GM23338 (cell line): ENCODE results near the gene UNC80. TPM values are rescaled to one million over a fixed set of nuclear protein-coding genes. Genes with fewer than 3 reads are reported as not detected.

ENCODE experiments used
- ATAC-seq: fragments of 200-7000 bp; cut with Tn5 transposase; 3 replicates; pipeline ENCODE4 v1.9.1; 2020
- DNase-seq: peaks from one replicate; pipeline ENCODE4 v3.0.0-alpha.2; 2015; ENCODE audit warnings: low spot score
- H2AFZ ChIP-seq: fragments of 200-600 bp; sonication (generic); 2 replicates; pipeline ENCODE4 v1.8.0; 2016; ENCODE audit warnings: antibody characterized with exemption, mild to moderate bottlenecking, moderate library complexity
- H3F3A ChIP-seq: fragments of 200-600 bp; sonication (generic); replicated peaks from 2 replicates; pipeline ENCODE4 v1.8.0; 2017; ENCODE audit warnings: antibody characterized with exemption, mixed run types, low read depth
- H3K27ac ChIP-seq: fragments of 200-600 bp; sonication (generic); 2 replicates; pipeline ENCODE4 v1.6.1; 2016; ENCODE audit warnings: low read depth
- H3K27me3 ChIP-seq: fragments of 200-600 bp; sonication (generic); 2 replicates; pipeline ENCODE4 v1.8.0; 2016; ENCODE audit warnings: mild to moderate bottlenecking, mixed run types, moderate library complexity; ENCODE audit not compliant: insufficient read depth
- H3K36me3 ChIP-seq: fragments of 200-600 bp; sonication (generic); 2 replicates; pipeline ENCODE4 v1.8.0; 2016; ENCODE audit warnings: mild to moderate bottlenecking; ENCODE audit not compliant: insufficient read depth
- H3K4me1 ChIP-seq: fragments of 200-600 bp; sonication (generic); 2 replicates; pipeline ENCODE4 v1.8.0; 2016; ENCODE audit warnings: mild to moderate bottlenecking, moderate library complexity; ENCODE audit not compliant: insufficient read depth
- H3K4me2 ChIP-seq: fragments of 200-600 bp; sonication (generic); 2 replicates; pipeline ENCODE4 v1.7.1; 2017; ENCODE audit warnings: mixed run types
- H3K4me3 ChIP-seq: fragments of 200-600 bp; sonication (generic); 2 replicates; pipeline ENCODE4 v1.6.1; 2016; ENCODE audit warnings: mixed run types
- H3K79me2 ChIP-seq: fragments of 200-600 bp; sonication (generic); replicated peaks from 2 replicates; pipeline ENCODE4 v1.8.0; 2017; ENCODE audit warnings: mild to moderate bottlenecking; ENCODE audit not compliant: insufficient read depth
- H3K9me2 ChIP-seq: fragments of 200-600 bp; sonication (generic); 2 replicates; pipeline ENCODE4 v1.8.0; 2017; ENCODE audit not compliant: insufficient read depth
- H4K20me1 ChIP-seq: fragments of 200-600 bp; sonication (generic); replicated peaks from 2 replicates; pipeline ENCODE4 v1.8.0; 2017; ENCODE audit warnings: mild to moderate bottlenecking; ENCODE audit not compliant: insufficient read depth
- H3K27ac Mint-ChIP-seq: 2 replicates; pipeline ENCODE4 v1.8.0; 2020; ENCODE audit warnings: inconsistent platforms, mild to moderate bottlenecking, moderate library complexity, mixed read lengths
- H3K27me3 Mint-ChIP-seq: 3 replicates; pipeline ENCODE4 v1.8.0; 2022; ENCODE audit warnings: low read depth, mild to moderate bottlenecking, moderate library complexity, mixed read lengths, inconsistent platforms; ENCODE audit not compliant: insufficient read depth, poor library complexity
- H3K36me3 Mint-ChIP-seq: 3 replicates; pipeline ENCODE4 v1.8.0; 2021; ENCODE audit warnings: low read depth, mild to moderate bottlenecking, inconsistent platforms, moderate library complexity, mixed read lengths
- H3K4me1 Mint-ChIP-seq: 3 replicates; pipeline ENCODE4 v1.8.0; 2020; ENCODE audit warnings: mild to moderate bottlenecking, inconsistent platforms, mixed read lengths
- H3K4me3 Mint-ChIP-seq: 3 replicates; pipeline ENCODE4 v1.8.0; 2021; ENCODE audit warnings: moderate library complexity, mild to moderate bottlenecking, inconsistent platforms, mixed read lengths
- H3K9me3 Mint-ChIP-seq: 3 replicates; pipeline ENCODE4 v1.8.0; 2020; ENCODE audit warnings: moderate library complexity, mild to moderate bottlenecking, inconsistent platforms, mixed read lengths
- CREB1 ChIP-seq: fragments of 250-450 bp; sonication (Bioruptor Pico); IDR thresholded peaks from 2 replicates; pipeline ENCODE4 v1.5.0; 2020; ENCODE audit warnings: low read depth, mild to moderate bottlenecking, moderate library complexity
- EZH2 ChIP-seq: fragments of 200-600 bp; sonication (generic); IDR thresholded peaks from one replicate; pipeline ENCODE4 v1.8.0; 2017; ENCODE audit warnings: antibody characterized with exemption, mild to moderate bottlenecking, low read depth; ENCODE audit not compliant: unreplicated experiment
- EZH2phosphoT487 ChIP-seq: fragments of 200-600 bp; sonication (generic); IDR thresholded peaks from one replicate; pipeline ENCODE4 v1.8.1; 2018; ENCODE audit warnings: antibody characterized with exemption; ENCODE audit not compliant: unreplicated experiment
- NANOG ChIP-seq: IDR thresholded peaks from 2 replicates; pipeline ENCODE4 v1.6.1; 2016; ENCODE audit warnings: antibody characterized with exemption, borderline replicate concordance
- POLR2AphosphoS5 ChIP-seq: IDR thresholded peaks from 2 replicates; pipeline ENCODE4 v1.6.1; 2016; ENCODE audit warnings: antibody characterized with exemption, low read depth
- REST ChIP-seq: IDR thresholded peaks from one replicate; pipeline ENCODE4 v1.6.1; 2018; ENCODE audit warnings: antibody characterized with exemption; ENCODE audit not compliant: unreplicated experiment
- STAT1 ChIP-seq: IDR thresholded peaks from one replicate; pipeline ENCODE4 v1.6.1; 2016; ENCODE audit warnings: antibody characterized with exemption; ENCODE audit not compliant: unreplicated experiment
- ZNF331 ChIP-seq: fragments of 250-450 bp; sonication (Bioruptor Pico); IDR thresholded peaks from 2 replicates; pipeline ENCODE4 v1.5.0; 2020; ENCODE audit warnings: low read depth, mild to moderate bottlenecking, moderate library complexity
- ZNF462 ChIP-seq: fragments of 250-450 bp; sonication (Bioruptor Pico); IDR thresholded peaks from 2 replicates; pipeline ENCODE4 v1.5.0; 2020; ENCODE audit warnings: mild to moderate bottlenecking, moderate library complexity
- polyA plus RNA-seq: library from polyadenylated mRNA; unstranded; fragments of >200 nt; fragmentation: Nextera tagmentation; extraction: Ambion mirVana; gene quantifications from 2 replicates; pipeline ENCODE4 v1.2.1, GENCODE V29; 2016
- total RNA-seq: library from RNA; depleted of rRNA; stranded (reverse); fragments of >200 nt; shearing (Covaris generic); gene quantifications from 2 replicates; pipeline ENCODE4 v1.2.3, GENCODE V29; 2014
- TF ChIP-seq, protein P1 (sequence below): IDR thresholded peaks from 2 replicates; pipeline ENCODE4 v1.6.1; 2016; ENCODE audit warnings: antibody characterized with exemption

Gene UNC80
- total and polyA plus RNA-seq, 2 experiments from 2014 or later: 0.11 to 1.5 TPM

DNA sequence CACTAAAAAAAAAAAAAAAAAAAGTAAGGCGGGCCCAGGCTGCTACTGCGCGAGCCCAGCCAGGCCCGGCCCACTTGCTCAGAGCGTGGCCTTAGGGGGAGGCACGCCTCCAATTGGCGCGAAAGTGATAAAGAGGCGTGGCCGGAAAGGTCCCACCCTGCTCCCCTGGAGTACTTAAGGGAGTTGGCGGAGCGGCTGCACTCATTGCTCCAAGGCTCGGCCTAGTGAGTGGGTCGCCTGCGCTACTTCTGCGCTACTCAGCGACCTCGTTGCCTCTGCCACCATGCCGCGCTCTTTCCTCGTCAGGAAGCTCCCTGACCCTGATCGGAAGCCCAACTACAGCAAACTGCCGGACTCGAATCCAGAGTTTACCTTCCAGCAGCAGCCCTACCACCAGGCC is 36.9 kb downstream of the UNC80 start:
- Mint-ChIP-seq H3K4me1 (peaks cover 6% of the 10 kb centered on the region; the same call in 2 of the 3 replicates), H3K9me3 (no peaks in the 10 kb centered on the region), H3K27me3 (peaks cover 6% of the 10 kb centered on the region), H3K36me3 (no peaks in the 10 kb centered on the region), H3K27ac (no peak overlapping the region), H3K4me3 (no peak overlapping the region)
- Histone ChIP-seq H3K79me2 (no peaks in the 10 kb centered on the region), H3K27ac (no peak overlapping the region), H3K4me1 (peaks cover 8% of the 10 kb centered on the region), H3K36me3 (no peaks in the 10 kb centered on the region), H3K27me3 (no peaks in the 10 kb centered on the region), H3F3A (no peaks in the 10 kb centered on the region), H2AFZ (no peak overlapping the region), H4K20me1 (no peaks in the 10 kb centered on the region), H3K4me2 (no peak overlapping the region), H3K4me3 (no peak overlapping the region), H3K9me2 (no peaks in the 10 kb centered on the region)
- ATAC-seq (no peak), DNase-seq (no peak)
- TF ChIP-seq EZH2phosphoT487 (no peak), CREB1 (CRISPR knock-in tag) (no peak), EZH2 (no peak), STAT1 (no peak), POLR2AphosphoS5 (no peak)
- TF ChIP-seq, protein P1, sequence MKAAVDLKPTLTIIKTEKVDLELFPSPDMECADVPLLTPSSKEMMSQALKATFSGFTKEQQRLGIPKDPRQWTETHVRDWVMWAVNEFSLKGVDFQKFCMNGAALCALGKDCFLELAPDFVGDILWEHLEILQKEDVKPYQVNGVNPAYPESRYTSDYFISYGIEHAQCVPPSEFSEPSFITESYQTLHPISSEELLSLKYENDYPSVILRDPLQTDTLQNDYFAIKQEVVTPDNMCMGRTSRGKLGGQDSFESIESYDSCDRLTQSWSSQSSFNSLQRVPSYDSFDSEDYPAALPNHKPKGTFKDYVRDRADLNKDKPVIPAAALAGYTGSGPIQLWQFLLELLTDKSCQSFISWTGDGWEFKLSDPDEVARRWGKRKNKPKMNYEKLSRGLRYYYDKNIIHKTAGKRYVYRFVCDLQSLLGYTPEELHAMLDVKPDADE: no peak

GRCh38 chr2:209809256-209809655 is 37.6 kb downstream of the UNC80 start:
- H3K27ac ChIP-seq: no peak overlapping the region
- no peak overlapping the region for H3K4me3 Mint-ChIP-seq
- TF ChIP-seq ZNF462 (no peak), EZH2 (no peak), NANOG (no peak), EZH2phosphoT487 (no peak), REST (no peak), ZNF331 (CRISPR knock-in tag) (no peak), POLR2AphosphoS5 (no peak)
- TF ChIP-seq, protein P1: no peak

More at GRCh38 chr2:209809256-209809655, 37.6 kb downstream of the UNC80 start:
- Mint-ChIP-seq H3K9me3 (no peaks in the 10 kb centered on the region), H3K4me1 (peaks cover 10% of the 10 kb centered on the region), H3K27ac (no peak overlapping the region), H3K36me3 (no peaks in the 10 kb centered on the region), H3K27me3 (peaks cover 6% of the 10 kb centered on the region)
- Histone ChIP-seq H3K27me3 (no peaks in the 10 kb centered on the region), H3K4me2 (no peak overlapping the region), H4K20me1 (no peaks in the 10 kb centered on the region), H3K9me2 (peaks cover under 1% of the 10 kb centered on the region; the same call in 1 of the 2 replicates), H2AFZ (no peak overlapping the region), H3K4me1 (peaks cover 13% of the 10 kb centered on the region), H3K36me3 (no peaks in the 10 kb centered on the region), H3F3A (no peaks in the 10 kb centered on the region), H3K79me2 (no peaks in the 10 kb centered on the region), H3K4me3 (no peak overlapping the region)
- DNase-seq (no peak), ATAC-seq (no peak)
